ENCODE measurements around the gene SNTB2.

SNTB2 gene

GRCh38 chr16:69310653-69311532, 123.9 kb downstream of the SNTB2 start, which contains the start of gene VPS4A:
TSS of gene VPS4A (plus strand) at chr16:69311350. CDS start at chr16:69311512, 162 bp downstream.
- peak within 1 kb of the TSS; percentile 93 for H3K4me3 ChIP-seq (ENCODE audit: low read length)
- H2AFZ ChIP-seq (ENCODE audit: low read depth, low read length) = peak within 1 kb of the TSS; percentile 93
- no peaks in the 10 kb centered on the region for H3K9me3 ChIP-seq (ENCODE audit: low read length)
- peaks cover 26% of the 10 kb centered on the region for H3K36me3 ChIP-seq (ENCODE audit: insufficient read depth, low read length)
- H3K4me1 ChIP-seq (ENCODE audit: insufficient read depth, low read length) = peaks cover 6% of the 10 kb centered on the region
- no peaks in the 10 kb centered on the region for H3K27me3 ChIP-seq (ENCODE audit: insufficient read depth, low read length)

DNA sequence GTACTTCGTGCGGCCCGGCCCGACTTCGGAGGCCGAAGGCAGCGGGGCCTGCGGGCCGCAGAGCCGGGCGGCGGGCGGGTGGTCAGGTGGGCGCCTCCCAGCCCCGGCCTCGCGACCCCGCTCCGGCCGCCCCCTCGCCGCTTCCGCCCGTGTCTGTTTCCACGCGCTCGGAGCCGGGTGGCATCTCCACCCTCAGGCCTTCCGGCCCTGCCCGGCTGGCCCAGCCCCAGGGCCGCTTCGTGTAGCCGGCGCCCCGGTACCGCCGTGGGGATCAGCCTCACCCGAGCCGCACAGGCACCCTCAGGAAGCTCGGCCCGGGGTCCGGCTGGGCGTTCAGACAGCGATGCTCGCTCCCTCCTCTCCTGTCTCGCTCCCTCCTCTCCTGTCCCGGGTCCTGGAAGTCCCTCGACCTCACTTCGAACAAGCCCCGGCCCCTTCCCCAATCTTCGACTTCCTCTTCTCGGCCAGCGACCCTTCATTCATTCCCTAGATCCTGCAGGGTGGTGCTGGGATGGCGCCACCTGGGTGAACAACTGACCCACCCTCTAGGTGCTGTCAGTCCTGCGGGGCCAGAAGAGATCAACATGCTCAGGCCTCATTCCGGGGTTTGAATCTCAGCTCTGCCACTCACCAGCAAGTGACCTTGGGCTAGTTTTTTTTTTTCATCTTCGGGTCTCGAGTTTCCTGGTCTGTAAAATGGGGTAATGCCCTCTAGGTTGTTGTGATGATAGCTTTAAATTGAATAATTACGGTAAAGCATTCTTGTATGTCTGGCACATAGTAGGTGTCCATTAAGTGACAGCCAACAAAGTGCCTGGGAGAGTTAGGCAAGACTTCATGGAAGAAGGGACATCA, 124.8 kb downstream of the SNTB2 start:
- peaks cover 34% of the 10 kb centered on the region for H3K36me3 ChIP-seq (ENCODE audit: insufficient read depth, low read length)
- no peaks in the 10 kb centered on the region for H3K9me3 ChIP-seq (ENCODE audit: low read length)
- peak overlapping the region; percentile 93 for H3K4me3 ChIP-seq (ENCODE audit: low read length)
- peaks cover 6% of the 10 kb centered on the region for H3K4me1 ChIP-seq (ENCODE audit: insufficient read depth, low read length)
- H3K27me3 ChIP-seq (ENCODE audit: insufficient read depth, low read length) = no peaks in the 10 kb centered on the region
- peak overlapping the region; percentile 93 for H2AFZ ChIP-seq (ENCODE audit: low read depth, low read length)

- Histone ChIP-seq H3K4me1 (ENCODE audit: insufficient read depth, low read length) (peaks cover 6% of the 10 kb centered on the region), H2AFZ (ENCODE audit: low read depth, low read length) (no peak overlapping the region), H3K9me3 (ENCODE audit: low read length) (no peaks in the 10 kb centered on the region), H3K4me3 (ENCODE audit: low read length) (no peak overlapping the region), H3K36me3 (ENCODE audit: insufficient read depth, low read length) (peaks cover 46% of the 10 kb centered on the region), H3K27me3 (ENCODE audit: insufficient read depth, low read length) (no peaks in the 10 kb centered on the region)
Observed at GRCh38 chr16:69313469-69313868, 126.5 kb downstream of the SNTB2 start.

DNA sequence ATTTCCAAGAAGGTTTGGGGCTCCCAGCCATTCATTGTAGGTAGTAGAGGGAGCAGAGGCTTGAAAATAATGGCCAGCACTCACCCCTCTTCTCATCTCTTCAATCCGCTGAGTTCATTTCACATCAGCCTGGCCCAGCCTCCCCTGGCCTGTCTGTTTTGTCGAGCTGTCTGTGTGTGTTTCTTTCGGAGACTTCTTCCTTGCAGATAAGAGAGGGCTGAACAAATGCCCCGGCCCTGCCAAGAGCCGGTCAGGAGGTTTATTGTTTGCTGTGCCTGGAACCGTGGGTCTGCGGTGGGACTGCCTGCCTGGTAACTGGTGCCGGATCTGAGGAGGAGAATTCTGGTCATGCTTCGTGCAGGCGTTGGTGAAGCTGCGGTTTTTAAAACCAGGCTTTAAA, 127.6 kb downstream of the SNTB2 start:
- H3K36me3 ChIP-seq (ENCODE audit: insufficient read depth, low read length) = peaks cover 56% of the 10 kb centered on the region
- H3K4me1 ChIP-seq (ENCODE audit: insufficient read depth, low read length) = peaks cover 6% of the 10 kb centered on the region
- H3K27me3 ChIP-seq (ENCODE audit: insufficient read depth, low read length) = no peaks in the 10 kb centered on the region
- H2AFZ ChIP-seq (ENCODE audit: low read depth, low read length) = no peak overlapping the region
- no peaks in the 10 kb centered on the region for H3K9me3 ChIP-seq (ENCODE audit: low read length)
- no peak overlapping the region for H3K4me3 ChIP-seq (ENCODE audit: low read length)

DNA sequence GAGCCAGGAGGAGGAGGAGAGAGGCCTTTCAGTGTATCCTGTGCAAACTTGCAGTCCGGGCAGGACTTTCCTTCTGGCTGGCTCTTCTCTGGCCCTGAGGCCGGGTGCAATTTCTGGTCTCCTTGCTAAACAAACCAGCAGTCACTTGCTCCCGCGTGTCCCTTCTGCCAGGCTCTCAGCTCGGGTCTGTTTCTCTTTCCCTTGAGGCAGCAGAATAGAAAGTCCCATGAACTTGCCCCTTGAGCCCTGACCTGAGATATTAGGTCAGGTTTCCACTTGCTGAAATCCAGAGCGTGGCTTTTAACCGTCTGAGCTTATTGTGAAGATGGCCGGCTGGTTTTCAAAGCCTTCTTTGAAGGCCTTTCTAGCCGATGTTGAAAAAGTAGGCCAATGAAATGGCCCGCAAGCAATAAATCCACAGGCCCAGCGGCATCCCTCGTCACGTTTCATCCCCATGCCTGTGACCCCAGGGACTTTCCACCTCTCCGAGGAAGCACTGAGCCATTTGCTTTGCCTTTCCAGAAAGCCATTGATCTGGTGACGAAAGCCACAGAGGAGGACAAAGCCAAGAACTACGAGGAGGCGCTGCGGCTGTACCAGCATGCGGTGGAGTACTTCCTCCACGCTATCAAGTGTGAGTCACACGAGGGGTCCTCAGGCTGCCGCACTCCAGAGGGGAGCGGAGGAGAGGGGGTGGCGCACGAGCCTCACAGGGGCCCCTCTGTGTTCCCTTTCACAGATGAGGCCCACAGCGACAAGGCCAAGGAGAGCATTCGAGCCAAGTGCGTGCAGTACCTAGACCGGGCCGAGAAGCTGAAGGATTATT, 128.7 kb downstream of the SNTB2 start:
- H3K4me1 ChIP-seq (ENCODE audit: insufficient read depth, low read length) = peaks cover 6% of the 10 kb centered on the region
- no peak overlapping the region for H3K4me3 ChIP-seq (ENCODE audit: low read length)
- no peaks in the 10 kb centered on the region for H3K27me3 ChIP-seq (ENCODE audit: insufficient read depth, low read length)
- no peaks in the 10 kb centered on the region for H3K9me3 ChIP-seq (ENCODE audit: low read length)
- peaks cover 68% of the 10 kb centered on the region for H3K36me3 ChIP-seq (ENCODE audit: insufficient read depth, low read length)
- H2AFZ ChIP-seq (ENCODE audit: low read depth, low read length) = no peak overlapping the region

DNA sequence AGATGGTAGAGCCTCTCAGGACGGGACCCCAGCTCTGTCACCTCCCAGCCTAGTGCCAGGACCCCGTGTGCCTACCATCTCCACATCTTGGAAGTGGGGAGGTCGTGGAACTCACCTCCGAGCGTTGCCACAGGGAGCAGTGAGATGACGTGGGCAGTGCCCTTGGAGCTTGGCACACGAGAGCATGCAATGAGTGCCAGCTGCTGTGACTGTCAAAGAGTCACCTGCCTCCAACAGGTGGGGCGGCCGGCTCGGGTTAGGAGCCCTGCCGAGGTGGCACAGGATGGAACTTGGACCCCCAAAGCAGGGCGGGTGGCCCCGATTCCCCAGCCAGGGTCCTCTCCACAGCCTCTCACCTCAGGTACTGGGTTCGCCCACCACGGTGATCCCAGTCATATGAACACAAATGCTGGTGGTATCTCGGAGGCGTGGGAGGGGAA, 129.7 kb downstream of the SNTB2 start:
- H3K27me3 ChIP-seq (ENCODE audit: insufficient read depth, low read length) = no peaks in the 10 kb centered on the region
- peaks cover 77% of the 10 kb centered on the region for H3K36me3 ChIP-seq (ENCODE audit: insufficient read depth, low read length)
- no peaks in the 10 kb centered on the region for H3K9me3 ChIP-seq (ENCODE audit: low read length)
- H3K4me1 ChIP-seq (ENCODE audit: insufficient read depth, low read length) = peaks cover 6% of the 10 kb centered on the region
- no peak overlapping the region for H2AFZ ChIP-seq (ENCODE audit: low read depth, low read length)
- H3K4me3 ChIP-seq (ENCODE audit: low read length) = no peak overlapping the region

- no peaks in the 10 kb centered on the region for H3K9me3 ChIP-seq (ENCODE audit: low read length)
- H2AFZ ChIP-seq (ENCODE audit: low read depth, low read length) = no peak overlapping the region
- peaks cover 90% of the 10 kb centered on the region for H3K36me3 ChIP-seq (ENCODE audit: insufficient read depth, low read length)
- no peaks in the 10 kb centered on the region for H3K27me3 ChIP-seq (ENCODE audit: insufficient read depth, low read length)
- H3K4me3 ChIP-seq (ENCODE audit: low read length) = no peak overlapping the region
- H3K4me1 ChIP-seq (ENCODE audit: insufficient read depth, low read length) = no peaks in the 10 kb centered on the region
Observed at GRCh38 chr16:69318177-69318910, 131.4 kb downstream of the SNTB2 start.

DNA sequence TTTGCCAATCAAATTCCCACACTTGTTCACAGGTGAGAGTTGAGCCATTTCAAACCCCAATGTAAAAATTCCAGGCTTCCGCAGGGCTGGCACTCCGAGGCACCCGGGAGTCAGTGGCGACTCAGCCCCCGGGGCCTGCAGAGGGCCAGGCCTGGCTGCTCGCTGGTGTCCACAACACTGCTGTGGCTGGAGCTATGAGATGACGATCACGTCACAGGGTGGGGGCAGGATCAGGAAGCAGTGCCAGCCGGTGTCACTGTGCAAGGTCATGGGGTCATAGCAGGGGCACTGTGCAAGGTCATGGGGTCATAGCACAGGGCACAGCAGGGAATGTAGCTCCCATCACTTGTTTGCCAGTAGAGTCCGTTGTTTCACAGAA, 131.9 kb downstream of the SNTB2 start:
- Histone ChIP-seq H3K4me3 (ENCODE audit: low read length) (no peak overlapping the region), H2AFZ (ENCODE audit: low read depth, low read length) (no peak overlapping the region), H3K27me3 (ENCODE audit: insufficient read depth, low read length) (no peaks in the 10 kb centered on the region), H3K4me1 (ENCODE audit: insufficient read depth, low read length) (no peaks in the 10 kb centered on the region), H3K36me3 (ENCODE audit: insufficient read depth, low read length) (peaks cover 89% of the 10 kb centered on the region), H3K9me3 (ENCODE audit: low read length) (no peaks in the 10 kb centered on the region)

DNA sequence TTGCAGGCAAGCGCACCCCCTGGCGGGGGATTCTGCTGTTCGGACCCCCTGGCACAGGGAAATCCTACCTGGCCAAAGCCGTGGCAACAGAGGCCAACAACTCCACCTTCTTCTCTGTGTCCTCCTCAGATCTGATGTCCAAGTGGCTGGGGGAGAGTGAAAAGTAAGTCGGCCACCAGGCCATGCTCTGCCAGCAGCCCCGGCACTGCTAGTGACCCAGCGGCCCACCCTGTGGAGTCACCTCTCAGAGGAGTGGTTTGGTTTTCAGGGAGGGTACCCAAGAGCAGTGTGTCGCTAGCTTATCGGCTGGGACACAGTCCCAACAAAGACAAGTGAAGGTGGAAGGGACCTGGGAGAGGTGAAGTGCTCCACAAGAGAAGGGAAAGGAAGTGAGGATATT, 132.4 kb downstream of the SNTB2 start:
- Histone ChIP-seq H3K27me3 (ENCODE audit: insufficient read depth, low read length) (no peaks in the 10 kb centered on the region), H3K36me3 (ENCODE audit: insufficient read depth, low read length) (peaks cover 89% of the 10 kb centered on the region), H3K9me3 (ENCODE audit: low read length) (no peaks in the 10 kb centered on the region), H3K4me3 (ENCODE audit: low read length) (no peak overlapping the region), H2AFZ (ENCODE audit: low read depth, low read length) (no peak overlapping the region), H3K4me1 (ENCODE audit: insufficient read depth, low read length) (no peaks in the 10 kb centered on the region)

- peaks cover 90% of the 10 kb centered on the region for H3K36me3 ChIP-seq (ENCODE audit: insufficient read depth, low read length)
Observed at GRCh38 chr16:69319826-69320739, 133.1 kb downstream of the SNTB2 start.

DNA sequence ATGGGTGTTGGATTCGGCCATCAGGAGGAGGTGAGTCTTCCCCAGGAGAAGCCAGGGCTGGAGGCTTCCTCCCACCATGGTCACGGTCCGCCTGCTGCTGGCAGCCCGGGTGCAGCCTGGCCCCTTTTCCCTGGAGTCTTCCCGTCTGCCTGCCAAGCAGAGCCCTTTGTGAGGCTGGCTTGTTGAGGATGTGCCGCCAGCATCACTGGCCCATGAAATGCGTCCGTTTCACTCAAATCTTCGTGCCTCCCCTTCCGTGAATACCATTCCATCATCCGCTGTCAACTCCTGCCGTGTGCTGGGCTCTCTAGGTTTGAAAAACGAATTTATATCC, 133.7 kb downstream of the SNTB2 start:
- H3K4me1 ChIP-seq (ENCODE audit: insufficient read depth, low read length) = no peaks in the 10 kb centered on the region
- no peaks in the 10 kb centered on the region for H3K27me3 ChIP-seq (ENCODE audit: insufficient read depth, low read length)
- H3K4me3 ChIP-seq (ENCODE audit: low read length) = no peak overlapping the region
- H2AFZ ChIP-seq (ENCODE audit: low read depth, low read length) = no peak overlapping the region
- peaks cover 89% of the 10 kb centered on the region for H3K36me3 ChIP-seq (ENCODE audit: insufficient read depth, low read length)
- H3K9me3 ChIP-seq (ENCODE audit: low read length) = no peaks in the 10 kb centered on the region

More at GRCh38 chr16:69319826-69320739, 133.1 kb downstream of the SNTB2 start:
- Histone ChIP-seq H2AFZ (ENCODE audit: low read depth, low read length) (no peak overlapping the region), H3K4me1 (ENCODE audit: insufficient read depth, low read length) (no peaks in the 10 kb centered on the region), H3K4me3 (ENCODE audit: low read length) (no peak overlapping the region), H3K27me3 (ENCODE audit: insufficient read depth, low read length) (no peaks in the 10 kb centered on the region), H3K9me3 (ENCODE audit: low read length) (no peaks in the 10 kb centered on the region)

Data from neuron (in vitro differentiated cells).